Keratinocyte (primary cell): ENCODE data around the gene MOGAT1. TPM values are rescaled to one million over a fixed set of nuclear protein-coding genes. Genes with fewer than 3 reads are reported as not detected.

Source experiments
- DNase-seq: peaks from one replicate; pipeline ENCODE4 v3.0.0-alpha.2; 2011; ENCODE audit warnings: low read depth, missing footprints, low spot score
- FAIRE-seq: peaks from 2 replicates; lab custom pipeline; 2011; peaks lifted over from hg19 to GRCh38; lab: Jason Lieb, UNC
- H2AFZ ChIP-seq: 2 replicates; pipeline ENCODE4 v1.6.0; 2012; ENCODE audit warnings: low read length, control low read depth, inconsistent platforms; ENCODE audit not compliant: control insufficient read depth
- H3K27ac ChIP-seq: 2 replicates; pipeline ENCODE4 v1.5.1; 2011; ENCODE audit warnings: low read length; ENCODE audit not compliant: control insufficient read depth, insufficient read depth
- H3K27me3 ChIP-seq: 3 replicates; pipeline ENCODE4 v1.6.0; 2011; ENCODE audit warnings: low read length; ENCODE audit not compliant: control insufficient read depth, insufficient read depth; ENCODE audit errors: extremely low read depth
- H3K36me3 ChIP-seq, 2 experiments: 2 replicates in 1 of 2; 3 replicates in 1 of 2; pipeline ENCODE4 v1.5.1; 2011; ENCODE audit warnings: low read length in 2 of 2, mild to moderate bottlenecking in 1 of 2; ENCODE audit not compliant: control insufficient read depth in 2 of 2, insufficient read depth in 2 of 2; ENCODE audit errors: extremely low read depth in 1 of 2
- H3K4me1 ChIP-seq: 3 replicates; pipeline ENCODE4 v1.5.1; 2011; ENCODE audit warnings: low read length; ENCODE audit not compliant: control insufficient read depth, insufficient read depth; ENCODE audit errors: extremely low read depth
- H3K4me2 ChIP-seq: 3 replicates; pipeline ENCODE4 v1.6.0; 2011; ENCODE audit warnings: low read depth, low read length; ENCODE audit not compliant: control insufficient read depth, insufficient read depth; ENCODE audit errors: extremely low read depth
- H3K4me3 ChIP-seq, 3 experiments: fragments of 200-600 bp in 1 of 3; sonication (generic) in 1 of 3; 2 replicates in 2 of 3; 3 replicates in 1 of 3; pipeline ENCODE4 v1.5.1; 2011 to 2016; ENCODE audit warnings: low read length in 3 of 3, mild to moderate bottlenecking in 3 of 3, control low read depth in 2 of 3, inconsistent platforms in 1 of 3, low read depth in 1 of 3, mixed read lengths in 1 of 3, mixed run types in 1 of 3, moderate library complexity in 1 of 3; ENCODE audit not compliant: control insufficient read depth in 2 of 3, insufficient read depth in 2 of 3; ENCODE audit errors: extremely low read depth in 1 of 3
- H3K79me2 ChIP-seq: 2 replicates; pipeline ENCODE4 v1.6.0; 2012; ENCODE audit warnings: low read length; ENCODE audit not compliant: control insufficient read depth, insufficient read depth
- H3K9ac ChIP-seq: 3 replicates; pipeline ENCODE4 v1.6.0; 2011; ENCODE audit warnings: low read length; ENCODE audit not compliant: control insufficient read depth, insufficient read depth; ENCODE audit errors: extremely low read depth
- H3K9me1 ChIP-seq: 3 replicates; pipeline ENCODE4 v1.6.0; 2011; ENCODE audit warnings: low read length; ENCODE audit not compliant: control insufficient read depth, insufficient read depth; ENCODE audit errors: extremely low read depth
- H3K9me3 ChIP-seq: 2 replicates; pipeline ENCODE4 v1.5.1; 2012; ENCODE audit warnings: low read depth, low read length; ENCODE audit not compliant: control insufficient read depth
- H4K20me1 ChIP-seq: 3 replicates; pipeline ENCODE4 v1.6.0; 2011; ENCODE audit warnings: low read length; ENCODE audit not compliant: control insufficient read depth, insufficient read depth; ENCODE audit errors: extremely low read depth
- CTCF ChIP-seq, 3 experiments: IDR thresholded peaks in 1 of 3; conservative IDR thresholded peaks in 1 of 3; optimal IDR thresholded peaks in 1 of 3; 2 replicates in 2 of 3; 3 replicates in 1 of 3; pipeline versions ENCODE3 to v1.5.1; 2011; ENCODE audit warnings: low read length in 3 of 3, mild to moderate bottlenecking in 3 of 3, moderate library complexity in 2 of 3, control low read depth in 1 of 3, inconsistent platforms in 1 of 3; ENCODE audit not compliant: insufficient read depth in 2 of 3; ENCODE audit errors: extremely low read depth in 1 of 3
- EZH2 ChIP-seq: IDR thresholded peaks from one replicate; pipeline ENCODE4 v1.6.1; 2012; ENCODE audit warnings: inconsistent platforms, mild to moderate bottlenecking, low read length, moderate library complexity
- dilution Hi-C: fragments of 300-500 bp; cut with MboI; formaldehyde crosslinking; loops from one replicate; pipeline ENCODE4 v1.7.0; 2020; ENCODE audit warnings: low sequenced_read_pairs; ENCODE audit not compliant: extremely low pct_ligation_motif_present
- polyA plus RNA-seq, 5 experiments: library from polyadenylated mRNA; depleted of rRNA in 3 of 5; stranded (reverse) in 3 of 5; stranded (forward) in 1 of 5; unstranded in 1 of 5; fragments of >200 nt; gene quantifications; 1 replicate in 1 of 5; 2 replicates in 3 of 5; 3 replicates in 1 of 5; pipeline versions ENCODE4 v1.2.1 to v1.2.3, GENCODE V29; 2011 to 2012; ENCODE audit warnings: missing spikeins in 2 of 5, low read depth in 1 of 5, low replicate concordance in 1 of 5

Gene MOGAT1
- polyA plus RNA-seq, 1 donor (not counting 4 experiments of a cell fraction or from before 2014, with no cell fraction given) = not detected

- H3K4me1 ChIP-seq = no peaks in the 10 kb centered on the region
- H4K20me1 ChIP-seq = no peaks in the 10 kb centered on the region
- no peaks in the 10 kb centered on the region for H3K27me3 ChIP-seq
- H3K27ac ChIP-seq = no peak overlapping the region
- peaks cover 12 to 30% of the 10 kb centered on the region in 2 experiments for H3K36me3 ChIP-seq
- no peak overlapping the region for H3K4me3 ChIP-seq
- H3K9me3 ChIP-seq = no peaks in the 10 kb centered on the region
- H2AFZ ChIP-seq = no peak overlapping the region
- DNase-seq (no peak), FAIRE-seq (no peak)
- no peak for TF ChIP-seq EZH2
- no peak for TF ChIP-seq CTCF (optimal IDR thresholded peaks at IDR 0.05 in 1 of 3, IDR thresholded peaks at IDR 0.05 in 1 of 3, conservative IDR thresholded peaks at IDR 0.05 in 1 of 3; ENCODE audit: extremely low read depth in 1 of 3, insufficient read depth in 2 of 3, low read length in 3 of 3)
- dilution Hi-C loops = no loop called here
- H3K4me2 ChIP-seq = no peak overlapping the region
- no peak overlapping the region for H3K9ac ChIP-seq
- H3K9me1 ChIP-seq = no peaks in the 10 kb centered on the region
- H3K79me2 ChIP-seq = no peaks in the 10 kb centered on the region
Observed at GRCh38 chr2:222622910-222623309, 48.5 kb upstream of the MOGAT1 start.

GRCh38 chr2:222623756-222624309 is 47.6 kb upstream of the MOGAT1 start:
- Histone ChIP-seq H3K4me3 (no peak overlapping the region), H3K27ac (no peak overlapping the region), H3K4me2 (no peak overlapping the region), H3K36me3 (peaks cover 12 to 30% of the 10 kb centered on the region in 2 experiments), H3K9ac (no peak overlapping the region), H2AFZ (no peak overlapping the region), H3K9me1 (no peaks in the 10 kb centered on the region), H4K20me1 (no peaks in the 10 kb centered on the region), H3K4me1 (no peaks in the 10 kb centered on the region), H3K9me3 (no peaks in the 10 kb centered on the region), H3K27me3 (no peaks in the 10 kb centered on the region), H3K79me2 (no peaks in the 10 kb centered on the region)
- FAIRE-seq = no peak
- no peak for TF ChIP-seq CTCF (optimal IDR thresholded peaks at IDR 0.05 in 1 of 3, IDR thresholded peaks at IDR 0.05 in 1 of 3, conservative IDR thresholded peaks at IDR 0.05 in 1 of 3; ENCODE audit: extremely low read depth in 1 of 3, insufficient read depth in 2 of 3, low read length in 3 of 3)
- TF ChIP-seq EZH2 = no peak
- dilution Hi-C loops = no loop called here
- DNase-seq = no peak
